GM10248 (cell line): ENCODE measurements around the gene MAGEA9.
"Not testable (repeated sequence)": the region's sequence is repeated elsewhere in the genome, so short reads cannot be mapped to it uniquely, and the experiment has no call there.

Experiments
- CTCF ChIA-PET: fragments of 300-600 bp; sonication (Branson Sonifier 250); formaldehyde crosslinking; extraction: SDS; loops from one replicate; lab custom pipeline; 2021; ENCODE audit warnings: antibody characterized with exemption; lab: Yijun Ruan, JAX
- POLR2A ChIA-PET: fragments of 350-650 bp; sonication (Branson Sonifier 250); formaldehyde crosslinking; extraction: SDS; loops from one replicate; lab custom pipeline; 2020; ENCODE audit warnings: antibody characterized with exemption; lab: Yijun Ruan, JAX
- DNase-seq: peaks from one replicate; pipeline ENCODE4 v3.0.0; 2012; ENCODE audit errors: extremely low spot score
- CTCF ChIP-seq: IDR thresholded peaks from 2 replicates; pipeline ENCODE4 v1.5.1; 2012; ENCODE audit warnings: mild to moderate bottlenecking, low read depth; ENCODE audit errors: extremely low read depth, missing control alignments, control extremely low read depth

Gene MAGEA9

GRCh38 chrX:149829751-149830191 is 48.0 kb downstream of the MAGEA9 start:
- TF ChIP-seq CTCF: no peak
- POLR2A ChIA-PET: interaction anchor here (0.5 kb wide), 1 partner anchor 109 kb away, joined by 5 read pairs; no protein-coding TSS in a partner anchor
- CTCF ChIA-PET: interaction anchor here (0.7 kb wide), 1 partner anchor 289 kb away, joined by 3 read pairs; the partner anchor contains the start of gene EOLA1
- DNase-seq: no peak

- no peak for TF ChIP-seq CTCF
- POLR2A ChIA-PET: interaction anchor here (0.5 kb wide), 1 partner anchor 109 kb away, joined by 5 read pairs; no protein-coding TSS in a partner anchor
- CTCF ChIA-PET: no interaction called here
- DNase-seq: no peak
Measured at GRCh38 chrX:149830192-149830873, 48.6 kb downstream of the MAGEA9 start.

- ChIA-PET CTCF (no interaction called here), POLR2A (no interaction called here)
- TF ChIP-seq CTCF: no peak
- DNase-seq: no peak
Measured at GRCh38 chrX:149831473-149831872, 49.7 kb downstream of the MAGEA9 start.

GRCh38 chrX:149836728-149837127 is 55.0 kb downstream of the MAGEA9 start:
- POLR2A ChIA-PET, CTCF ChIA-PET, DNase-seq: not testable (repeated sequence)

GRCh38 chrX:149837167-149837566 is 55.4 kb downstream of the MAGEA9 start:
- ChIA-PET CTCF (no interaction called here), POLR2A (no interaction called here)
- DNase-seq: no peak
- TF ChIP-seq CTCF: no peak
